Measurements from ENCODE around the gene PPARGC1A. TPM values are rescaled to one million over a fixed set of nuclear protein-coding genes. Genes with fewer than 3 reads are reported as not detected.

PPARGC1A gene
- total and polyA plus RNA-seq, 4 donors, result 7.7 to 34.6 (median 16.3) TPM

DNA sequence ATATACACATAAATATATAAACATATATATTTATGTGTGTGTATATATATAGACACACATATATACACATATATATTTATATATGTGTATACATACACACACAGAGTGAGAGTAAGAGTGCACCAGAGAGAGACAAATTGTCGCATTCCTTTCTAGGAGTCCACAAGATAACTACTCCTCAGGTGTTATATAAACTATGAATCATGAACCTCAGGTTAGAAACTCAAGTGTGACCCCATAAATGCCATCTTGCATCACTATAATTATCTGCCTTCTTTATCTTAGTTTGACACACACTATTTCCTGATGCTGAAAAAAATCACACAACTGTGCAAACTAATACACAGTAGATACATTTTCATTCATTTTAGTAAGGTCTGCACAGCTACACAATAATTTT, 135.2 kb downstream of the PPARGC1A start:
- H3K36me3 ChIP-seq (ENCODE audit: control insufficient read depth in 4 of 4, insufficient read depth in 3 of 4, low read depth in 1 of 4, low read length in 3 of 4), result no peaks in the 10 kb centered on the region
- no peaks in the 10 kb centered on the region for H3K27me3 ChIP-seq (ENCODE audit: control insufficient read depth in 4 of 4, insufficient read depth in 4 of 4, low read length in 3 of 4)
- no peaks in the 10 kb centered on the region for H3K9me3 ChIP-seq (ENCODE audit: control insufficient read depth in 4 of 4, low read length in 3 of 4)
- DNase-seq (ENCODE audit: low spot score), result no peak
- no peak overlapping the region for H3K9ac ChIP-seq (ENCODE audit: low read depth in 1 of 2, low read length in 2 of 2)
- no peaks in the 10 kb centered on the region for H3K4me1 ChIP-seq (ENCODE audit: control insufficient read depth in 4 of 4, insufficient read depth in 4 of 4, low read length in 3 of 4)
- TF ChIP-seq HNF4G (IDR thresholded peaks at IDR 0.05), result no peak
- no peak for TF ChIP-seq HNF4A (conservative IDR thresholded peaks at IDR 0.05)
- no peak for TF ChIP-seq TAF1 (conservative IDR thresholded peaks at IDR 0.05)
- TF ChIP-seq JUND (IDR thresholded peaks at IDR 0.05), result no peak
- TF ChIP-seq, protein P1, sequence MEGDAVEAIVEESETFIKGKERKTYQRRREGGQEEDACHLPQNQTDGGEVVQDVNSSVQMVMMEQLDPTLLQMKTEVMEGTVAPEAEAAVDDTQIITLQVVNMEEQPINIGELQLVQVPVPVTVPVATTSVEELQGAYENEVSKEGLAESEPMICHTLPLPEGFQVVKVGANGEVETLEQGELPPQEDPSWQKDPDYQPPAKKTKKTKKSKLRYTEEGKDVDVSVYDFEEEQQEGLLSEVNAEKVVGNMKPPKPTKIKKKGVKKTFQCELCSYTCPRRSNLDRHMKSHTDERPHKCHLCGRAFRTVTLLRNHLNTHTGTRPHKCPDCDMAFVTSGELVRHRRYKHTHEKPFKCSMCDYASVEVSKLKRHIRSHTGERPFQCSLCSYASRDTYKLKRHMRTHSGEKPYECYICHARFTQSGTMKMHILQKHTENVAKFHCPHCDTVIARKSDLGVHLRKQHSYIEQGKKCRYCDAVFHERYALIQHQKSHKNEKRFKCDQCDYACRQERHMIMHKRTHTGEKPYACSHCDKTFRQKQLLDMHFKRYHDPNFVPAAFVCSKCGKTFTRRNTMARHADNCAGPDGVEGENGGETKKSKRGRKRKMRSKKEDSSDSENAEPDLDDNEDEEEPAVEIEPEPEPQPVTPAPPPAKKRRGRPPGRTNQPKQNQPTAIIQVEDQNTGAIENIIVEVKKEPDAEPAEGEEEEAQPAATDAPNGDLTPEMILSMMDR (IDR thresholded peaks at IDR 0.05; ENCODE audit: low read depth, low read length, missing input control), result no peak
- TF ChIP-seq FOXA1 (IDR thresholded peaks at IDR 0.05), result no peak
- no peak for TF ChIP-seq FOXA2 (IDR thresholded peaks at IDR 0.05)
- TF ChIP-seq RAD21 (IDR thresholded peaks at IDR 0.05), result no peak
- TF ChIP-seq GABPA (IDR thresholded peaks at IDR 0.05 in 1 of 2, conservative IDR thresholded peaks at IDR 0.05 in 1 of 2), result no peak
- no peak for TF ChIP-seq ZBTB33 (IDR thresholded peaks at IDR 0.05)
- TF ChIP-seq YY1 (IDR thresholded peaks at IDR 0.05), result no peak
- no peak for TF ChIP-seq RXRA (IDR thresholded peaks at IDR 0.05)
- 89% methylated on average over 1 of the region's 1 CpG for WGBS
- H3K4me3 ChIP-seq (ENCODE audit: low read depth in 1 of 3, low read length in 3 of 3), result no peak overlapping the region
- H3K27ac ChIP-seq (ENCODE audit: low read depth in 1 of 2, low read length in 2 of 2), result no peak overlapping the region

DNA sequence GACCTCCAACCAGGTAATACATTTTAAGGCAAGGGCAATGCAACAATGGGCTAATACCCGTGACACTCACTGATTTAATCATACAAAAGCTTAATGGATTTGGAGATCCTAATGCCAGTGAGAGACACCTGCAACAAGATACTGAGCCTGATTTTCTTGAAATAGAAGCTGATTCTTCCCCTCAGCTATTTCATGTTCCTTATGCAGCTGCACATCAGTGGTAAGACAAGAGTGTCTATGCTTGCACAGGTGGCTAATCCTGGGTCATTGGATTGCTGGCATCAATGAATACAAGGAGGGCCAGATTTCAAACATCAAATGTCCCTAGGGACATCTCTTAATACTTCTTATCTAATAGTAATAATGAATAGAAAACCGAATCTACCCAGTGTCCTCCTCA, 139.7 kb downstream of the PPARGC1A start:
- Histone ChIP-seq H3K4me1 (ENCODE audit: control insufficient read depth in 4 of 4, insufficient read depth in 4 of 4, low read length in 3 of 4) (no peaks in the 10 kb centered on the region), H3K9ac (ENCODE audit: low read depth in 1 of 2, low read length in 2 of 2) (no peak overlapping the region), H3K27ac (ENCODE audit: low read depth in 1 of 2, low read length in 2 of 2) (no peak overlapping the region), H3K4me3 (ENCODE audit: low read depth in 1 of 3, low read length in 3 of 3) (no peak overlapping the region), H3K9me3 (ENCODE audit: control insufficient read depth in 4 of 4, low read length in 3 of 4) (peaks cover 0 to 6% (median 3%) of the 10 kb centered on the region in 4 donors), H3K36me3 (ENCODE audit: control insufficient read depth in 4 of 4, insufficient read depth in 3 of 4, low read depth in 1 of 4, low read length in 3 of 4) (no peaks in the 10 kb centered on the region), H3K27me3 (ENCODE audit: control insufficient read depth in 4 of 4, insufficient read depth in 4 of 4, low read length in 3 of 4) (no peaks in the 10 kb centered on the region)
- TF ChIP-seq, protein P1 (IDR thresholded peaks at IDR 0.05; ENCODE audit: low read depth, low read length, missing input control), result no peak
- TF ChIP-seq HNF4G (IDR thresholded peaks at IDR 0.05) (no peak), FOXA1 (IDR thresholded peaks at IDR 0.05) (no peak)
- WGBS, result 93% methylated on average over 2 of the region's 2 CpGs
- DNase-seq (ENCODE audit: low spot score), result no peak

DNA sequence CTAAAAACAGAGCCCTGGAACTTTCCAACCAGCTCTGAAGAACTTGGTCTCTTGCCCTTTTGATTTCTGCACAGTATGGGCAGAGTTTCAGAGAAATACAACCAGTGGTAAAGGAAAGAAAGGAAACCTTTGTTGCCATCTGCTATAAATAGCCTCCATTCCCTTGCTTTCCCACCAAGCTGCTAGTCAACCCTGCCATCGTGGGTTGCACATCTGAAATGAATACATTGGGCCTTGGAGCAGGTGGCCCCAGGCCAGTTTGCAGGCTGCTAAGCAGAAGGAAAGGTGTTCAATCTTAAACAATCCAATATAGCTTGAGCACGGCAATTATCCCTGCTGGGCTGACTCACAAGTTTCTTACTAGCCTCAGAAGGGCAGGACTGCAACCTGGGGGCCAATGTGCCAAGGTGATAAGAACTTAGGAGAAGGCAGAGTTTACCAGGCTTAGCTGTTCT, 142.5 kb downstream of the PPARGC1A start:
- H3K36me3 ChIP-seq (ENCODE audit: control insufficient read depth in 4 of 4, insufficient read depth in 3 of 4, low read depth in 1 of 4, low read length in 3 of 4), result no peaks in the 10 kb centered on the region
- H3K4me1 ChIP-seq (ENCODE audit: control insufficient read depth in 4 of 4, insufficient read depth in 4 of 4, low read length in 3 of 4), result no peaks in the 10 kb centered on the region
- TF ChIP-seq JUND (IDR thresholded peaks at IDR 0.05) (no peak), YY1 (IDR thresholded peaks at IDR 0.05) (no peak), HNF4A (conservative IDR thresholded peaks at IDR 0.05) (no peak), FOXA2 (IDR thresholded peaks at IDR 0.05) (no peak)
- no peak overlapping the region for H3K27ac ChIP-seq (ENCODE audit: low read depth in 1 of 2, low read length in 2 of 2)
- no peaks in the 10 kb centered on the region for H3K27me3 ChIP-seq (ENCODE audit: control insufficient read depth in 4 of 4, insufficient read depth in 4 of 4, low read length in 3 of 4)
- no peak for DNase-seq (ENCODE audit: low spot score)
- H3K9ac ChIP-seq (ENCODE audit: low read depth in 1 of 2, low read length in 2 of 2), result no peak overlapping the region
- H3K4me3 ChIP-seq (ENCODE audit: low read depth in 1 of 3, low read length in 3 of 3), result no peak overlapping the region
- H3K9me3 ChIP-seq (ENCODE audit: control insufficient read depth in 4 of 4, low read length in 3 of 4), result peaks cover 0 to 8% (median 5%) of the 10 kb centered on the region in 4 donors
- 65% methylated on average over 2 of the region's 2 CpGs for WGBS

Data from liver (tissue), 9 donors.